Lower leg skin (tissue), 4 donors: ENCODE measurements around the gene NRG3. TPM values are rescaled to one million over a fixed set of nuclear protein-coding genes. Genes with fewer than 3 reads are reported as not detected.

Source experiments
- DNase-seq, 2 donors: peaks; one replicate each; pipeline ENCODE4 v3.0.0-alpha.2; 2019; ENCODE audit warnings: low spot score in 2 of 2
- H3K4me3 ChIP-seq: fragments of 200-600 bp; sonication (generic); 2 replicates; pipeline ENCODE4 v1.5.1; 2017; ENCODE audit warnings: mild to moderate bottlenecking, low read depth; ENCODE audit not compliant: poor library complexity, severe bottlenecking
- POLR2A ChIP-seq, 2 donors: fragments of 450-650 bp; IDR thresholded peaks; one replicate each; pipeline ENCODE4 v1.6.1; 2016 to 2017; ENCODE audit warnings: antibody characterized with exemption in 2 of 2, mild to moderate bottlenecking in 1 of 2, moderate library complexity in 1 of 2
- WGBS, 2 donors: methylation state at CpG; one replicate each; pipeline ENCODE4 v1.1.5; 2018; 5-methylcytosine and 5-hydroxymethylcytosine counted together
- intact Hi-C: fragments of 100-400 bp; cut with DNase I; formaldehyde crosslinking; loops from one replicate; pipeline ENCODE4 v1.15.0; 2023; ENCODE audit warnings: low total_unique reads
- total RNA-seq, 4 donors: library from RNA; depleted of rRNA; stranded (reverse); fragments of >200 nt; gene quantifications; one replicate each; pipeline ENCODE4 v1.1.0, GENCODE V29; 2016
- TF ChIP-seq, protein P1 (sequence below), 3 donors: fragments of 450-650 bp; IDR thresholded peaks; one replicate each; pipeline ENCODE4 v1.5.1; 2016; ENCODE audit warnings: antibody characterized with exemption in 3 of 3, mild to moderate bottlenecking in 3 of 3, moderate library complexity in 2 of 3

Gene NRG3
- total RNA-seq, 4 donors from 2014 or later = 0.15 to 2.5 (median 0.50) TPM

DNA sequence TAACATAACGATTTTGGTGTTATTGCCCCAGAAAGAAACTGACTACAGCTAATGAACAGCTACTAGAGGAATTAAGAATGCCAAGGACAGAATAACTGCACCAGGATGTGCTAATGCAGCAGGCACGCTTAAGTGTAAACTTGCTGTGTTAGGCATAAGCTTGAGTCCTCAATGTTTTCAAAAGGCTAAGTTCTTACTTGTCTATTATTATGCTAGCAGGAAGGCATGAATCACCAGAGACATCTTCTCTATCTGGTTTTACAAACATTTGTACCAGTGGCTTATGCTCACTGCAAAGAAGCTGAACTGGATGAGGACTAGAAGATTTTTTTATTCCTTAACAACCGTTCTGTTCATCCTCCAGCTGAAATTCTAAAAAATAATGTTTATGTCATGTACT, 1035.3 kb downstream of the NRG3 start:
- TF ChIP-seq POLR2A (IDR thresholded peaks at IDR 0.05) = no peak
- TF ChIP-seq, protein P1, sequence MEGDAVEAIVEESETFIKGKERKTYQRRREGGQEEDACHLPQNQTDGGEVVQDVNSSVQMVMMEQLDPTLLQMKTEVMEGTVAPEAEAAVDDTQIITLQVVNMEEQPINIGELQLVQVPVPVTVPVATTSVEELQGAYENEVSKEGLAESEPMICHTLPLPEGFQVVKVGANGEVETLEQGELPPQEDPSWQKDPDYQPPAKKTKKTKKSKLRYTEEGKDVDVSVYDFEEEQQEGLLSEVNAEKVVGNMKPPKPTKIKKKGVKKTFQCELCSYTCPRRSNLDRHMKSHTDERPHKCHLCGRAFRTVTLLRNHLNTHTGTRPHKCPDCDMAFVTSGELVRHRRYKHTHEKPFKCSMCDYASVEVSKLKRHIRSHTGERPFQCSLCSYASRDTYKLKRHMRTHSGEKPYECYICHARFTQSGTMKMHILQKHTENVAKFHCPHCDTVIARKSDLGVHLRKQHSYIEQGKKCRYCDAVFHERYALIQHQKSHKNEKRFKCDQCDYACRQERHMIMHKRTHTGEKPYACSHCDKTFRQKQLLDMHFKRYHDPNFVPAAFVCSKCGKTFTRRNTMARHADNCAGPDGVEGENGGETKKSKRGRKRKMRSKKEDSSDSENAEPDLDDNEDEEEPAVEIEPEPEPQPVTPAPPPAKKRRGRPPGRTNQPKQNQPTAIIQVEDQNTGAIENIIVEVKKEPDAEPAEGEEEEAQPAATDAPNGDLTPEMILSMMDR (IDR thresholded peaks at IDR 0.05) = no peak
- WGBS, 2 donors = 39 to 50% methylated on average over 3 of the region's 3 CpGs
- DNase-seq = no peak
- H3K4me3 ChIP-seq = no peak overlapping the region
- intact Hi-C loops = no loop called here

DNA sequence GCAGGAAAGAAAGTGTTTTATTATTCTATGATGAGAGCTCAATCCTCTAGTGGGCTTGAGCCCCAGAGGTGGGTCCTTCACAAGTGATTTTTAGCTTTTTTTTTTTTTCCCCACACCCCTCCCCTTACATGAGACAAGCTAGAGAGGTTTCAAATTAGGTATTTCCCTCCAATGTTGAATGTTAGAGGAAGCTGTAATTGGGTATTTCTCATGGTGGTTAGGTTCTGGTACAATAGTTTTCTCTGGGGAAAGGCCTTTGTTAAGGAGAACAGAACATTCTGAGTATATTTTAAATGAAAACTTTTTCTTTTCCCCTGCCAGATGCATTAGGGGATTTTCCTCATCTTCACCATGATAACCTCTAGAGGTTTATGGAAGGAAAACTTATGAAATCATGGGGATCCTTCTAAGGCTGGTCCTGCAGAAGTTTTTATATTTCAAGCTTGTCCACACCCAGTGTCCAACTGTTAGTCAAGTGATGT, 1039.7 kb downstream of the NRG3 start:
- intact Hi-C loops = no loop called here
- DNase-seq = no peak
- no peak for TF ChIP-seq POLR2A (IDR thresholded peaks at IDR 0.05)
- H3K4me3 ChIP-seq = no peak overlapping the region

DNA sequence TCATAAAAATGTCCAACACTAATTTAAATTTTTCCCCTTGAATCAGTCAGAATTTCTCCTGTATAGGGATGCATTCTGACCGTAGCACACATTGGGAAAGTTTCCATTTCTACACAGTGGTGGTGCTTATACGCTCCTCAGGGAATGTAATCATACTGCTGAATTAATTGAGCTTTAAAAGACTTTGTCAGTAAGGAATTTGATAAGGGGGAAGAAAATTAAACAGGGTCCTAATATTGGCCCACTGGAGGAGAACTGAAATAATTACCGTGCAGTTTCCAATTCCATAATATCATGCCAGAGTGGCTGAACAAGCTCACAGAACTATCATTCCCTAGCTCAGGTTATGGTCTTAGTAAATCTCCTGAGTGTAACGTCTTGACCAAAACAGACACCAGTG, 1041.9 kb downstream of the NRG3 start:
- TF ChIP-seq POLR2A (IDR thresholded peaks at IDR 0.05) = no peak
- TF ChIP-seq, protein P1 (IDR thresholded peaks at IDR 0.05) = no peak
- intact Hi-C loops = no loop called here
- H3K4me3 ChIP-seq = no peak overlapping the region
- no peak for DNase-seq
- WGBS, 2 donors = 78 to 79% methylated on average over 4 of the region's 4 CpGs

DNA sequence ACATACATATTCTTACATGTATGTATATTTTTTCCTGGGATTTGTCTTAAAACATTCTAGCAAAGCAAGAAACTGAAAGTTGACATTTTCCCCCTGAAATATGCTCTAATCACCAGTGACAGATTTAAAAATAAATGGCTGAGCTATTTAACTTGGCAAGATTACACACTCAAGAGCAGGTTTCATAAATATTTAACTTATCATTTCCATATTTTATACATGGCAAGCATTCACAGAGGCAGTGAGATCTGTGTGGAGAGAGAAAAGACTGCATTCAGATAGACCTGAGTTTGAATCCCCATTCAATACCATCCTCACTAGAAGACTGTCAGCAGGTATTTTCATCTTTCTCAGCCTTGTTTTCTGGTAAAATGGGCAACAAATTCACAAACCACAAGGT, 1043.0 kb downstream of the NRG3 start:
- DNase-seq = no peak
- H3K4me3 ChIP-seq = no peak overlapping the region
- intact Hi-C loops = no loop called here
- no peak for TF ChIP-seq POLR2A (IDR thresholded peaks at IDR 0.05)
- TF ChIP-seq, protein P1 (IDR thresholded peaks at IDR 0.05) = no peak

DNA sequence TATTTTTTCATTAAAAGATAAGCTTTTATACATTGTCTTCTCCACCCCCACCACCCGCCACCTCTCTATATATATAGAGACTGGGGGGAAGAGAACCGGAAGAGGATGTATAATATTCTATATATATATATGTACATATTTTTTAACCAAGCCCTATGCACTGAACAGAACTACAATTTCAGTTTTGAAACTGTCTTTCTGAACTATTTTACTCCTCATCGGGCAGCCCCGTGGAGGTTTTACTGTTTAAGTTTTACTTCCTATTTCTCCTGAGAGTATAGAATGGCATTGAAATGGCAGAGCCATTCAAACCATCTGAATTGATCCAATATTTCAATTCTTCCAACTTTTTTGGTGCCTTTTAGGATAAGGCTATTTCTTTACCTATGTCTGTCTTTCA, 1047.1 kb downstream of the NRG3 start:
- H3K4me3 ChIP-seq = no peak overlapping the region
- 87 to 88% methylated on average over 4 of the region's 4 CpGs for WGBS, 2 donors
- intact Hi-C loops = no loop called here
- no peak for TF ChIP-seq POLR2A (IDR thresholded peaks at IDR 0.05)
- TF ChIP-seq, protein P1 (IDR thresholded peaks at IDR 0.05) = no peak
- DNase-seq = no peak

DNA sequence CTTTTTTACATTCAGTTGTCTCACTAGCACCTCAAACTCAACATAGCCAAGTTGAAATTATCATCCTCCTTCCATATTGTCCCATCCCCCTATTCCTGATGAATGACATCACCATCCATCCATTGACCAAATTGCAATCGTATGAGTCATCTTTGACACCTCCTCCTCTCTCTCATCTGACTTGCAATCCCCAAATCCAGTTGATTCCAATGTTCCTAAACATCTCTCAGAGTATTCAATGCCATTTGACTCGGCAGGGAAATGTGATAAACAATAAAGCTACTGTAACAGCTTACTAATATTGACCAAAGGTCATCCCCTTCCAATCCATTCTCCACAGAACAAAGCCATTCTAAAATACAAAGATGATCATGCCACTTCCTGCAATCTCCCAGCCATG, 1047.8 kb downstream of the NRG3 start:
- 81 to 83% methylated on average over 2 of the region's 2 CpGs for WGBS, 2 donors
- TF ChIP-seq, protein P1 (IDR thresholded peaks at IDR 0.05) = no peak
- TF ChIP-seq POLR2A (IDR thresholded peaks at IDR 0.05) = no peak
- no peak overlapping the region for H3K4me3 ChIP-seq
- intact Hi-C loops = no loop called here
- DNase-seq = no peak
